ENCODE results near the gene IL3. TPM values are rescaled to one million over a fixed set of nuclear protein-coding genes. Genes with fewer than 3 reads are reported as not detected.

Gene IL3
- total and polyA plus RNA-seq, 11 donors = not detected

- ATAC-seq = peak; percentile 62 to 80 (median 68)
- Histone ChIP-seq H3K4me1 (peaks cover 0 to 41% (median 11%) of the 10 kb centered on the region in 12 donors), H3K36me3 (no peaks in the 10 kb centered on the region), H3K9me3 (no peaks in the 10 kb centered on the region), H3K4me3 (peak overlapping the region in 1 of 12 donors; percentile 58), H3K27me3 (peaks cover 0 to 32% (median 8%) of the 10 kb centered on the region in 9 donors), H3K27ac (no peak overlapping the region)
- intact Hi-C loops (cut with DNase I) = loop anchor here in 2 of 10 donors (5.0 kb wide), 1 partner anchor 200 kb away; no protein-coding TSS in a partner anchor
- DNase-seq = peak; percentile 52 to 76 (median 59)
- 30 to 40% (median 35%) methylated on average over 7 of the region's 7 CpGs for WGBS, 4 donors
- no peak for TF ChIP-seq CTCF (IDR thresholded peaks at IDR 0.05)
- TF ChIP-seq POLR2A (IDR thresholded peaks at IDR 0.05) = no peak
Observed at GRCh38 chr5:132012371-132013005, 48.0 kb upstream of the IL3 start.

GRCh38 chr5:132013006-132013689 is 47.3 kb upstream of the IL3 start:
- 13 to 28% (median 23%) methylated on average over 4 to 5 of the region's 5 CpGs for WGBS, 4 donors
- DNase-seq = peak in 4 of 5 donors; percentile 28 to 66 (median 46)
- ATAC-seq = peak; percentile 83 to 92 (median 89)
- H3K27me3 ChIP-seq = peaks cover 0 to 39% (median 14%) of the 10 kb centered on the region in 9 donors
- no peak overlapping the region for H3K27ac ChIP-seq
- intact Hi-C loops (cut with DNase I) = loop anchor here in 2 of 10 donors (5.0 kb wide), 1 partner anchor 201 kb away; no protein-coding TSS in a partner anchor
- no peak overlapping the region for H3K4me3 ChIP-seq
- no peaks in the 10 kb centered on the region for H3K9me3 ChIP-seq
- TF ChIP-seq CTCF (IDR thresholded peaks at IDR 0.05) = no peak
- TF ChIP-seq POLR2A (IDR thresholded peaks at IDR 0.05) = no peak
- no peaks in the 10 kb centered on the region for H3K36me3 ChIP-seq
- H3K4me1 ChIP-seq = peaks cover 0 to 35% (median 11%) of the 10 kb centered on the region in 12 donors

GRCh38 chr5:132013711-132014110 is 46.7 kb upstream of the IL3 start:
- no peak overlapping the region for H3K4me3 ChIP-seq
- peaks cover 0 to 41% (median 16%) of the 10 kb centered on the region in 9 donors for H3K27me3 ChIP-seq
- H3K36me3 ChIP-seq = no peaks in the 10 kb centered on the region
- peak in 2 of 5 donors; percentile 7 to 33 for DNase-seq
- no peak for TF ChIP-seq POLR2A (IDR thresholded peaks at IDR 0.05)
- no peak for TF ChIP-seq CTCF (IDR thresholded peaks at IDR 0.05)
- WGBS, 4 donors = 56 to 72% (median 67%) methylated on average over 2 of the region's 2 CpGs
- peaks cover 0 to 34% (median 11%) of the 10 kb centered on the region in 12 donors for H3K4me1 ChIP-seq
- intact Hi-C loops (cut with DNase I) = loop anchor here in 2 of 10 donors (5.0 kb wide), 1 partner anchor 201 kb away; no protein-coding TSS in a partner anchor
- H3K27ac ChIP-seq = no peak overlapping the region
- H3K9me3 ChIP-seq = no peaks in the 10 kb centered on the region
- peak in 1 of 4 donors; percentile 29 for ATAC-seq

GRCh38 chr5:132016721-132017250 is 43.7 kb upstream of the IL3 start:
- no peak for ATAC-seq
- TF ChIP-seq CTCF (IDR thresholded peaks at IDR 0.05) = no peak
- TF ChIP-seq POLR2A (IDR thresholded peaks at IDR 0.05) = no peak
- H3K27me3 ChIP-seq = peaks cover 0 to 27% (median 12%) of the 10 kb centered on the region in 9 donors

More at GRCh38 chr5:132016721-132017250, 43.7 kb upstream of the IL3 start:
- intact Hi-C loops (cut with DNase I) = no loop called here
- H3K9me3 ChIP-seq = no peaks in the 10 kb centered on the region
- 77 to 86% (median 83%) methylated on average over 3 of the region's 3 CpGs for WGBS, 4 donors
- no peak overlapping the region for H3K4me3 ChIP-seq
- no peaks in the 10 kb centered on the region for H3K36me3 ChIP-seq
- peaks cover 0 to 21% (median 7%) of the 10 kb centered on the region in 12 donors for H3K4me1 ChIP-seq
- no peak overlapping the region for H3K27ac ChIP-seq
- no peak for DNase-seq
